Esophagus squamous epithelium (tissue), 4 donors: ENCODE results near the gene VAPB.

Source experiments
- CTCF ChIP-seq, 6 experiments: fragments of 450-650 bp in 4 of 6; fragments of 200-600 bp in 2 of 6; sonication (generic) in 2 of 6; IDR thresholded peaks; one replicate each; pipeline ENCODE4 v1.5.1; 2016 to 2019; ENCODE audit warnings: antibody characterized with exemption in 6 of 6, mild to moderate bottlenecking in 4 of 6, moderate library complexity in 4 of 6
- POLR2A ChIP-seq, 4 donors: fragments of 450-650 bp; IDR thresholded peaks; one replicate each; pipeline ENCODE4 v1.6.1; 2017; ENCODE audit warnings: antibody characterized with exemption in 4 of 4, mild to moderate bottlenecking in 4 of 4, moderate library complexity in 3 of 4

- no peak for TF ChIP-seq POLR2A (IDR thresholded peaks at IDR 0.05)
- no peak for TF ChIP-seq CTCF (IDR thresholded peaks at IDR 0.05)
Observed at GRCh38 chr20:58378704-58379103, 10.3 kb upstream of the VAPB start.
